OCI-LY7 (cell line): ENCODE data around the gene PRDM7. TPM values are rescaled to one million over a fixed set of nuclear protein-coding genes. Genes with fewer than 3 reads are reported as not detected.

ENCODE experiments used
- BruUV-seq: library from RNA; stranded (reverse); fragments of 400-500 nt; replicated peaks from 2 replicates; lab custom pipeline; 2021; lab: Mats Ljungman, UMichigan
- CTCF ChIA-PET: fragments of 300-600 bp; sonication (Branson Sonifier 250); formaldehyde crosslinking; loops from one replicate; lab custom pipeline; 2022; ENCODE audit warnings: antibody characterized with exemption; ENCODE audit not compliant: unreplicated experiment; lab: Charles Lee
- POLR2A ChIA-PET: fragments of 300-600 bp; sonication (Branson Sonifier 250); formaldehyde crosslinking; loops from one replicate; lab custom pipeline; 2022; ENCODE audit warnings: antibody characterized with exemption; lab: Charles Lee
- DNase-seq: peaks from one replicate; pipeline ENCODE4 v3.0.0-alpha.2; 2015; ENCODE audit warnings: low spot score
- H2AFZ ChIP-seq: fragments of 200-600 bp; sonication (generic), shearing (Covaris generic); 2 replicates; pipeline ENCODE4 v1.6.1; 2014; ENCODE audit warnings: mild to moderate bottlenecking, antibody characterized with exemption, low read length, moderate library complexity
- H3K27ac ChIP-seq: fragments of 200-600 bp; sonication (generic); 2 replicates; pipeline ENCODE4 v1.5.1; 2014; ENCODE audit warnings: mixed run types, low read depth, mild to moderate bottlenecking, moderate library complexity, low read length, inconsistent platforms; ENCODE audit not compliant: poor library complexity, severe bottlenecking
- H3K36me3 ChIP-seq: fragments of 200-600 bp; sonication (generic); 2 replicates; pipeline ENCODE4 v1.6.1; 2014; ENCODE audit warnings: mild to moderate bottlenecking, antibody characterized with exemption, low read length, moderate library complexity, mixed read lengths; ENCODE audit not compliant: insufficient read depth
- H3K4me1 ChIP-seq: fragments of 200-600 bp; sonication (generic); 2 replicates; pipeline ENCODE4 v1.5.1; 2014; ENCODE audit warnings: mild to moderate bottlenecking, low read length; ENCODE audit not compliant: insufficient read depth, poor library complexity, severe bottlenecking
- H3K4me2 ChIP-seq: fragments of 200-600 bp; sonication (generic); 2 replicates; pipeline ENCODE4 v1.6.1; 2014; ENCODE audit warnings: mild to moderate bottlenecking, low read length
- H3K4me3 ChIP-seq: fragments of 200-600 bp; sonication (generic); 2 replicates; pipeline ENCODE4 v1.5.1; 2014; ENCODE audit warnings: mild to moderate bottlenecking, low read depth, low read length; ENCODE audit not compliant: poor library complexity, severe bottlenecking
- H3K79me2 ChIP-seq: fragments of 200-600 bp; sonication (generic); 2 replicates; pipeline ENCODE4 v1.6.1; 2016; ENCODE audit warnings: low read depth, mild to moderate bottlenecking, low read length, moderate library complexity, mixed read lengths; ENCODE audit not compliant: insufficient read depth
- H3K9me2 ChIP-seq: fragments of 200-600 bp; sonication (generic); 2 replicates; pipeline ENCODE4 v1.6.1; 2016; ENCODE audit warnings: mild to moderate bottlenecking, low read length, mixed read lengths; ENCODE audit not compliant: insufficient read depth
- H3K9me3 ChIP-seq: fragments of 200-600 bp; sonication (generic); 2 replicates; pipeline ENCODE4 v1.6.1; 2014; ENCODE audit warnings: mild to moderate bottlenecking, mixed run types, low read length, mixed read lengths
- H4K20me1 ChIP-seq: fragments of 200-600 bp; sonication (generic); 2 replicates; pipeline ENCODE4 v1.6.1; 2014; ENCODE audit warnings: mild to moderate bottlenecking, antibody characterized with exemption, low read length, moderate library complexity, mixed read lengths; ENCODE audit not compliant: insufficient read depth
- EZH2phosphoT487 ChIP-seq: fragments of 200-600 bp; sonication (generic); IDR thresholded peaks from 2 replicates; pipeline ENCODE4 v1.6.1; 2018; ENCODE audit warnings: low read depth, borderline replicate concordance, mild to moderate bottlenecking, mixed run types, antibody characterized with exemption, low read length, moderate library complexity, mixed read lengths
- intact Hi-C: fragments of 100-400 bp; cut with micrococcal nuclease; formaldehyde crosslinking; loops from one replicate; pipeline ENCODE4 v1.10.0; 2022; ENCODE audit not compliant: unreplicated experiment
- total RNA-seq, 2 experiments: library from RNA; depleted of rRNA in 1 of 2; stranded (reverse); fragments of >200 nt in 1 of 2; shearing (Covaris generic) in 1 of 2; gene quantifications; 2 replicates each; pipeline ENCODE4 v1.2.3, GENCODE V29; 2014 to 2022
- TF ChIP-seq, protein P1 (sequence below): fragments of 200-600 bp; sonication (generic); conservative IDR thresholded peaks from 2 replicates; pipeline ENCODE4 v1.5.1; 2014; ENCODE audit warnings: mild to moderate bottlenecking, antibody characterized with exemption, low read length, moderate library complexity, mixed read lengths

The PRDM7 gene
- total RNA-seq, 2 experiments from 2014 or later = not detected

DNA sequence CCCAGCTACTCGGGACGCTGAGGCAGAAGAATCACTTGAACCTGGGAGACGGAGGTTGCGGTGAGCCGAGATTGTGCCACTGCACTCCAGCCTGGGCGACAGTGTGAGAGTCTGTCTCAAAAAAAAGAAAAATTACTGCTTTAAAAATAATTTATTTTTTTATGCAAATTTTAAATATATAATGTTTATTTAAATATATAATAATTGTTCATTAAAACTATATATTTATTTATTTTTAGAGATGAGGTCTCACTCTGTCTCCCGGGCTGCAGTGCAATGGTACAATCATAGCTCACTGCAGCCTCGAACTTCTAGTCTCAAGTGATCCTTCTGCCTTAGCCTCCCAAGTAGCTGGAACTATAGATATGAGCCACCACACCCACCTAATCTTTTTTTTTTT lies 42.6 kb downstream of the PRDM7 start:
- H3K4me1 ChIP-seq = no peaks in the 10 kb centered on the region
- H3K9me2 ChIP-seq = no peaks in the 10 kb centered on the region
- no peak overlapping the region for H3K4me2 ChIP-seq
- no peak overlapping the region for H3K27ac ChIP-seq
- CTCF ChIA-PET = no interaction called here
- no peak overlapping the region for H3K4me3 ChIP-seq
- TF ChIP-seq EZH2phosphoT487 = no peak
- TF ChIP-seq, protein P1, sequence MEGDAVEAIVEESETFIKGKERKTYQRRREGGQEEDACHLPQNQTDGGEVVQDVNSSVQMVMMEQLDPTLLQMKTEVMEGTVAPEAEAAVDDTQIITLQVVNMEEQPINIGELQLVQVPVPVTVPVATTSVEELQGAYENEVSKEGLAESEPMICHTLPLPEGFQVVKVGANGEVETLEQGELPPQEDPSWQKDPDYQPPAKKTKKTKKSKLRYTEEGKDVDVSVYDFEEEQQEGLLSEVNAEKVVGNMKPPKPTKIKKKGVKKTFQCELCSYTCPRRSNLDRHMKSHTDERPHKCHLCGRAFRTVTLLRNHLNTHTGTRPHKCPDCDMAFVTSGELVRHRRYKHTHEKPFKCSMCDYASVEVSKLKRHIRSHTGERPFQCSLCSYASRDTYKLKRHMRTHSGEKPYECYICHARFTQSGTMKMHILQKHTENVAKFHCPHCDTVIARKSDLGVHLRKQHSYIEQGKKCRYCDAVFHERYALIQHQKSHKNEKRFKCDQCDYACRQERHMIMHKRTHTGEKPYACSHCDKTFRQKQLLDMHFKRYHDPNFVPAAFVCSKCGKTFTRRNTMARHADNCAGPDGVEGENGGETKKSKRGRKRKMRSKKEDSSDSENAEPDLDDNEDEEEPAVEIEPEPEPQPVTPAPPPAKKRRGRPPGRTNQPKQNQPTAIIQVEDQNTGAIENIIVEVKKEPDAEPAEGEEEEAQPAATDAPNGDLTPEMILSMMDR = no peak
- H3K9me3 ChIP-seq = 0 out of 2 replicates have a peak, but pooled peaks cover 4% of the 10 kb centered on the region
- POLR2A ChIA-PET = interaction anchor here (0.7 kb wide), 1 partner anchor 14 kb away, joined by 3 read pairs; no protein-coding TSS in a partner anchor
- no peaks in the 10 kb centered on the region for H3K79me2 ChIP-seq
- H3K36me3 ChIP-seq = peaks cover 12% of the 10 kb centered on the region
- BruUV-seq = no TSS peak
- no peak for DNase-seq
- intact Hi-C loops = no loop called here
- no peak overlapping the region for H2AFZ ChIP-seq
- no peaks in the 10 kb centered on the region for H4K20me1 ChIP-seq

DNA sequence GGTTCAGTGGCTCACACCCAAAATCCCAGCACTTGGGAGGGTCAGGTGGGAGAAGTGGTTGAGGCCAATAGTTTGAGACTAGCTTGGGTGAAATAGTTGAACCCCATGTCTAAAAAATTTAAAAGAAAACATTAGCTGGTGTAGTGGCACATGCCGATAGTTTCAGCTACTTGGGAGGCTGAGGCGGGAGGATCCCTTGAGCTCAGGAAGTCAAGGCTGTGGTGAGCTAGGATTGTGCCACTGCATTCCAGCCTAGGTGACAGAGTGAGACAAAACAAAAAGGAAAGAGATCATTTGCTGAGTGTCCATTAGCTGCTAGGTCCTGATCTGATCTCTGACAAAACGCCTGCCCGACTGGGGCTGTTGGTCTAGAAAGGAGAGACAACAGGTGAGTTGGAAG lies 43.7 kb downstream of the PRDM7 start:
- TF ChIP-seq, protein P1 = no peak
- TF ChIP-seq EZH2phosphoT487 = no peak
- H3K4me1 ChIP-seq = no peaks in the 10 kb centered on the region
- H3K9me3 ChIP-seq = 0 out of 2 replicates have a peak, but pooled peaks cover 4% of the 10 kb centered on the region
- DNase-seq = no peak
- H3K4me2 ChIP-seq = no peak overlapping the region
- no peaks in the 10 kb centered on the region for H4K20me1 ChIP-seq
- POLR2A ChIA-PET = no interaction called here
- peaks cover 12% of the 10 kb centered on the region for H3K36me3 ChIP-seq
- BruUV-seq = no TSS peak
- intact Hi-C loops = no loop called here
- CTCF ChIA-PET = interaction anchor here (0.5 kb wide), 2 partner anchors 16 to 77 kb away, joined by 3 read pairs; no protein-coding TSS in a partner anchor
- no peak overlapping the region for H2AFZ ChIP-seq
- no peak overlapping the region for H3K4me3 ChIP-seq
- H3K79me2 ChIP-seq = no peaks in the 10 kb centered on the region
- H3K9me2 ChIP-seq = no peaks in the 10 kb centered on the region
- no peak overlapping the region for H3K27ac ChIP-seq

GRCh38 chr16:90032674-90033331 lies 44.3 kb downstream of the PRDM7 start:
- H2AFZ ChIP-seq = no peak overlapping the region
- DNase-seq = no peak
- peaks cover 12% of the 10 kb centered on the region for H3K36me3 ChIP-seq
- H3K9me2 ChIP-seq = no peaks in the 10 kb centered on the region
- TF ChIP-seq, protein P1 = no peak
- BruUV-seq = no TSS peak
- H3K4me1 ChIP-seq = no peaks in the 10 kb centered on the region
- H3K79me2 ChIP-seq = no peaks in the 10 kb centered on the region
- H3K27ac ChIP-seq = no peak overlapping the region
- no peak overlapping the region for H3K4me2 ChIP-seq
- H4K20me1 ChIP-seq = no peaks in the 10 kb centered on the region
- ChIA-PET POLR2A (no interaction called here), CTCF (no interaction called here)
- H3K9me3 ChIP-seq = 0 out of 2 replicates have a peak, but pooled peaks cover 4% of the 10 kb centered on the region
- H3K4me3 ChIP-seq = no peak overlapping the region
- intact Hi-C loops = no loop called here
